C4-2B (cell line): ENCODE measurements around the gene B4GALT1.

ENCODE experiments used
- H3K27ac ChIP-seq: fragments of 450-650 bp; 2 replicates; pipeline ENCODE4 v1.5.1; 2017
- ZFX ChIP-seq: fragments of 450-650 bp; IDR thresholded peaks from 2 replicates; pipeline ENCODE4 v1.6.1; 2017
- TF ChIP-seq, protein P1 (sequence below): fragments of 450-650 bp; conservative IDR thresholded peaks from 2 replicates; pipeline ENCODE4 v1.5.1; 2017; ENCODE audit warnings: mild to moderate bottlenecking

The B4GALT1 gene

DNA sequence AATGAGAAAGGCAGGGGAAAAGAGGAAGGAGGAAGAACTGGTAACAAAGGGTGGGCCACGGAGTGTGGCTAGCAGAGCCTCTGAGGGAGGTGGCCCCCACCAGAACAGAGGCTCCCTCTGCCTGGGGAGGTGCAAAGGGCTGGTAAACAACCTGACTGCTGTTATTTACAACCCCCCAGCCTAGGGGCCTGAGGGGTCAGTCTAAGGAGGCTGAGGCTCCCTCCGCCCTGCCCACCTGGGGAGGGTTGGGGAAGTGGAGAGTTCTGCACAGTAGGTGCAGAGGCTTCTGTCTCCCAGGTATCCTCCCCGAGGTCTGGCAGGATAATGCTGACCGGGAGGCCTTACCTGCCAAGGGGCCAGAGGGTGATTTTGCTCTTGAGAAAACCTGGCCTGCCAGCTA lies 55.0 kb downstream of the B4GALT1 start:
- H3K27ac ChIP-seq = no peak overlapping the region

DNA sequence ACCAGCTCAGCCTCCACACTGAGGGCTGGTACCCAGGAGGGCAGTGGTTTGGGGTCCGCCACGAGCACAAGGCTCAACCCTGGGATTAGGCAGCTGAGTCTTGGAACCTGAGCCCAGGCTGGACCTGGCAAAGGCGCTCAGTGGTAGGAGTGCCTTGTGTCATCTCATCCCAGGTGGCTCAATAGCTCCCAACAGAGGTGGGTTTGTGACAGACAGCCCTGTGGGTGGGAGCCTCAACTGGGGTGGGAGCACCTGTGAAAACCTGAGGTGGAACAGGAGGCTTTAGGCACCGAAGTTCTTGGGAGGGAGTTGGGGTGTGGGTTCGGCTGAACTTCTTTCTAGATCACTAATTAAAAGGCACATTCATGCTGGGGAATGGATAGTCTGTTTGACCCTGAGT lies 55.5 kb downstream of the B4GALT1 start:
- H3K27ac ChIP-seq = no peak overlapping the region
- TF ChIP-seq ZFX = no peak

More for the DNA sequence above, 55.0 kb downstream of the B4GALT1 start:
- no peak for TF ChIP-seq ZFX
- TF ChIP-seq, protein P1, sequence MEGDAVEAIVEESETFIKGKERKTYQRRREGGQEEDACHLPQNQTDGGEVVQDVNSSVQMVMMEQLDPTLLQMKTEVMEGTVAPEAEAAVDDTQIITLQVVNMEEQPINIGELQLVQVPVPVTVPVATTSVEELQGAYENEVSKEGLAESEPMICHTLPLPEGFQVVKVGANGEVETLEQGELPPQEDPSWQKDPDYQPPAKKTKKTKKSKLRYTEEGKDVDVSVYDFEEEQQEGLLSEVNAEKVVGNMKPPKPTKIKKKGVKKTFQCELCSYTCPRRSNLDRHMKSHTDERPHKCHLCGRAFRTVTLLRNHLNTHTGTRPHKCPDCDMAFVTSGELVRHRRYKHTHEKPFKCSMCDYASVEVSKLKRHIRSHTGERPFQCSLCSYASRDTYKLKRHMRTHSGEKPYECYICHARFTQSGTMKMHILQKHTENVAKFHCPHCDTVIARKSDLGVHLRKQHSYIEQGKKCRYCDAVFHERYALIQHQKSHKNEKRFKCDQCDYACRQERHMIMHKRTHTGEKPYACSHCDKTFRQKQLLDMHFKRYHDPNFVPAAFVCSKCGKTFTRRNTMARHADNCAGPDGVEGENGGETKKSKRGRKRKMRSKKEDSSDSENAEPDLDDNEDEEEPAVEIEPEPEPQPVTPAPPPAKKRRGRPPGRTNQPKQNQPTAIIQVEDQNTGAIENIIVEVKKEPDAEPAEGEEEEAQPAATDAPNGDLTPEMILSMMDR = no peak

DNA sequence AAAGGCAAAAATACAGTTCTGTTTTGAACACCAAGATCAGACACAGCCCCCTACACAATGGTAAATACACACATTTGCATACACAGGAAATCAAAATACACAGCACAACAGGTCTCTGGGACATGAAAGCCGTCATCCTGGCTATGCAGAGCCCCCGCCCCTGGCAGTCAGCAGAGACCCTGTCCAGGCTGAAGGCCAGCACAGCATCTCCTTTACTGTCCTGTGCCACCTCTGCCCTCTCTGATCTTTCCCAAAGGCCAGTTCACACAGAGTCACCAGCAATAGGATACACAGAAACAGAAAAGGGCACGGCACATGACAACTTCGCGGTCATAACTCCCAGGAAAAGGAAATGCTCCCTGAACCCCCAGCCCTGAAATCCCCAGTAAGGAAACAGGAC lies 56.5 kb downstream of the B4GALT1 start:
- H3K27ac ChIP-seq = no peak overlapping the region
- TF ChIP-seq, protein P1 = no peak
- no peak for TF ChIP-seq ZFX

DNA sequence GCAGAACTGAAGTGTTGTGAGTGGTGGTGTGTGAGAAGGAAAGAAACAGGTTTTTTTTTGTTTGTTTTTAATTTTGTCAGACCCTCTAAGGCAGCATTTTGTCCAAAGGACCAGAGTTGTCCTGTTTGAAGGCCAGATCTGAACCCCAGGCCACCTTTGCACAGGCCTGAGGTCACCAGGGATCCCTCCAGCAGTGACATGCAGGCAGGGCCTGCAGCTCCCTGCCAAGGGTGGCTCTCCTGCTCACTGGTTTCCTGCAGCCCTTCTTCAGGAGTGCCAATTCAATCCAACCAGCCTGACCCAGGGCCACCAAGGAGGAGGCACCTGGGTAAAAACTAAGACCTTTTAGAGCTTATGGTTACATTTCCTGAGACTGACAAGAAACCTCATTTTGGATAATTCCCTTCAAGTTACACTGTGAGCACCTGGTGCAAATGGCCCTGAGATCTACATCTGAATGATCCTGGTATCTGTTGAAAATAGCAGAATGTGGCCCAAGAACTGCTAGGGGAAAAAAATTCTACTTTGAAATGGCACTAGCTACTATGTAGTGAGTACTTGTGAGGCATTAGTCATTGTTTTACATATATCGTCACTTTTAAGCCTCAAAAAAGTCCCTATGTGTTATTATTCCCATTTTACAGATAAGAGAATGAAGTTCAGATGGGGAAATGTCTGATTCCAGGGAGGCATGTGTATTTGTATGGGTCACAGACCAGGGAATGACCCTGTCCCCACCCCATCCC lies 57.1 kb downstream of the B4GALT1 start:
- no peak for TF ChIP-seq ZFX
- TF ChIP-seq, protein P1 = no peak
- no peak overlapping the region for H3K27ac ChIP-seq

DNA sequence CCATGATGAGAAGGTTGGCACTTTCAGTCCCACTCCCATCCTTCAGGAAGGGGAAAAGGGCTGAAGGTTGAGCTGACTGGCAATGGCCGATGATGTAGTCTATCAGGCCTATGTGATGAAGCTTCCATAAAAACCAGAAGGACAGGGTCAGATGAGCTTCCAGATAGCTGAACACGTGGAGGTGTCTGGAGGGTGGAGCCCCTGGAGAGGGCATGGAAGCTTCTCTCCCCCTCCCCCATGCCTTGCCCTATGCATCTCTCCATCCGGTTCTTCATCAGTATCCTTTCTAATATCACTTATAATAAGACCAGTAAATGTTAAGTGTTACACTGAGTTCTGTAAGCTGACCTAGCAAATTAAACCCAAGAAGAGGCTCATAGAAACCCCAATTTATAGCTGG lies 58.0 kb downstream of the B4GALT1 start:
- no peak overlapping the region for H3K27ac ChIP-seq
- TF ChIP-seq, protein P1 = no peak
- no peak for TF ChIP-seq ZFX

DNA sequence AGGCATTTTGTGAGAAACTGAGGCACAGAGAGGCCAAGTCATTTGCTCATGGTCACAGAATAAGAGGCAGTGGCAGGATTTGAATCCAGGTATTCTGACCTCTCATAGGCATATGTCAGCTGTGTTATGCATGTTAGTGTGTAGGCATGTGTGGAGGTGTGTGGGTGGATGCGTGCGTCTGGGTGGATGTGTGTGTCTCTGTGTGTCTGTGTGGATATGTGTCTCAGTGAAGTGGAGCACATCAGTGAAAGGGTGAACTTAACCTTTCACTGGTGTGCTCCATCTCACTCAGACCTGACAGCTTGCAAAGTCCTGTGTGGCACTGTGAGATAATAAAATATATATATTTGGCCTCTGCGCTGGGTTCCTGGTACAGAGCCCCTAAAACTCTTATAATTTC lies 58.7 kb downstream of the B4GALT1 start:
- H3K27ac ChIP-seq = no peak overlapping the region
- TF ChIP-seq, protein P1 = no peak
- no peak for TF ChIP-seq ZFX

DNA sequence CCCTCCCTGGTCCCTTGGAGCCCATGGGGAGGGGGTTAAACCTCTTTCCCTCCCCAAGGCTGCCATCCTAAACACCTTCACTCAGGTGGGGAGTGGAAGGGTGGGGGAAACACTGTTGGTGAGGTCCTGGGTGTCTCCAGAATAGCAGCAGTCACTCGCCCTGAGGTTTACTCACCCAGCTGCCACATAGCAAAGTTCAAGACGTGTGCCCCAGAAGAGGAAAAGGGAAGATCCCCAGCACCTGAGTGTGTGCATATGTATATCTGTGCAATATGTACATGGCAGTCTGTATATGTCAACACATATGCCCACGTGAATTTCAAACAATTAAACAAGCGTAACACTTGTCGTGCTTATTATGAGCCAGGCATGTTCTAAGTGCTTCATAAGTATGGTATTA lies 59.4 kb downstream of the B4GALT1 start:
- TF ChIP-seq ZFX = no peak
- TF ChIP-seq, protein P1 = no peak
- H3K27ac ChIP-seq = peak overlapping the region; percentile 11; the same call in 1 of the 2 replicates
